HepG2 (cell line): ENCODE results near the gene SUSD2. TPM values are rescaled to one million over a fixed set of nuclear protein-coding genes. Genes with fewer than 3 reads are reported as not detected.

Experiments
- ATAC-seq: fragments of 200-7000 bp; cut with Tn5 transposase; 3 replicates; pipeline ENCODE4 v1.9.1; 2020; ENCODE audit warnings: mild to moderate bottlenecking, moderate library complexity
- BruUV-seq: library from RNA; stranded (reverse); fragments of 400-500 nt; replicated peaks from 2 replicates; lab custom pipeline; 2021; lab: Mats Ljungman, UMichigan
- CTCF ChIA-PET: fragments of 300-600 bp; formaldehyde crosslinking; extraction: SDS; loops from one replicate; lab custom pipeline; 2021; ENCODE audit warnings: low total read pairs, inconsistent platforms, low intra/inter-chr PET ratio; lab: Yijun Ruan, JAX
- POLR2A ChIA-PET: fragments of 350-600 bp; sonication (Branson Sonifier 250); formaldehyde crosslinking; loops from one replicate; lab custom pipeline; 2020; ENCODE audit warnings: antibody characterized with exemption, inconsistent platforms; lab: Yijun Ruan, JAX
- DNase-seq: peaks from one replicate; pipeline ENCODE4 v3.0.0-alpha.2; 2015; ENCODE audit warnings: low spot score
- FAIRE-seq: peaks from 3 replicates; lab custom pipeline; 2011; peaks lifted over from hg19 to GRCh38; lab: Jason Lieb, UNC
- H2AFZ ChIP-seq: one replicate; pipeline ENCODE4 v1.6.1; 2011; ENCODE audit warnings: low read length, inconsistent platforms
- H3K27ac ChIP-seq: fragments of 300-600 bp; 3 replicates; pipeline ENCODE4 v1.8.0; 2011; ENCODE audit warnings: mixed run types, mild to moderate bottlenecking, mixed read lengths, low read length, inconsistent platforms; ENCODE audit not compliant: insufficient read depth; ENCODE audit errors: extremely low read length
- H3K27me3 ChIP-seq, 2 experiments: fragments of 200-600 bp in 1 of 2; 2 replicates in 1 of 2; 3 replicates in 1 of 2; pipeline versions ENCODE4 v1.6.0 to v1.8.0; 2011; ENCODE audit warnings: low read length in 2 of 2, mild to moderate bottlenecking in 2 of 2, moderate library complexity in 2 of 2, inconsistent platforms in 1 of 2; ENCODE audit not compliant: insufficient read depth in 2 of 2, control insufficient read depth in 1 of 2
- H3K36me3 ChIP-seq, 2 experiments: fragments of 200-600 bp in 1 of 2; replicated peaks in 1 of 2; 2 replicates in 1 of 2; 3 replicates in 1 of 2; pipeline versions ENCODE4 v1.5.1 to v1.8.0; 2011; ENCODE audit warnings: low read length in 2 of 2, inconsistent platforms in 1 of 2; ENCODE audit not compliant: insufficient read depth in 2 of 2, control insufficient read depth in 1 of 2
- H3K4me1 ChIP-seq: 2 replicates; pipeline ENCODE4 v1.5.1; 2012; ENCODE audit warnings: low read length, inconsistent platforms; ENCODE audit not compliant: insufficient read depth
- H3K4me2 ChIP-seq: 2 replicates; pipeline ENCODE4 v1.6.0; 2011; ENCODE audit warnings: low read depth, low read length, inconsistent platforms
- H3K4me3 ChIP-seq, 3 experiments: fragments of 200-600 bp in 1 of 3; sonication (generic), shearing (Covaris generic) in 1 of 3; replicated peaks in 1 of 3; 2 replicates each; pipeline ENCODE4 v1.5.1; 2011 to 2016; ENCODE audit warnings: low read length in 3 of 3, inconsistent platforms in 2 of 3, low read depth in 2 of 3, mild to moderate bottlenecking in 2 of 3, control low read depth in 1 of 3, mixed read lengths in 1 of 3; ENCODE audit not compliant: insufficient read depth in 1 of 3
- H3K79me2 ChIP-seq: one replicate; pipeline ENCODE4 v1.6.1; 2011; ENCODE audit warnings: low read length, inconsistent platforms; ENCODE audit not compliant: insufficient read depth
- H3K9ac ChIP-seq: 2 replicates; pipeline ENCODE4 v1.6.0; 2011; ENCODE audit warnings: mild to moderate bottlenecking, low read depth, low read length, inconsistent platforms; ENCODE audit not compliant: insufficient read depth
- H3K9me3 ChIP-seq: 2 replicates; pipeline ENCODE4 v1.5.1; 2012; ENCODE audit warnings: mild to moderate bottlenecking, low read length
- H4K20me1 ChIP-seq: 2 replicates; pipeline ENCODE4 v1.6.0; 2011; ENCODE audit warnings: inconsistent platforms, mild to moderate bottlenecking, low read length, moderate library complexity; ENCODE audit not compliant: insufficient read depth
- CHD4 ChIP-seq: fragments of 200-600 bp; sonication (generic); IDR thresholded peaks from 2 replicates; pipeline ENCODE4 v1.7.0; 2017; ENCODE audit warnings: mild to moderate bottlenecking, low read length, borderline replicate concordance
- ZNF703 ChIP-seq: sonication (generic); formaldehyde crosslinking; IDR thresholded peaks from 2 replicates; pipeline ENCODE4 v1.5.1; 2020; ENCODE audit warnings: missing genetic modification reagents, mild to moderate bottlenecking, moderate library complexity, borderline replicate concordance
- WGBS: methylation state at CpG from one replicate; pipeline ENCODE4 v1.1.6; 2017; ENCODE audit warnings: low lambda C conversion rate; 5-methylcytosine and 5-hydroxymethylcytosine counted together
- in situ Hi-C: cut with HindIII; loops from 2 replicates; pipeline ENCODE4 v1.10.0; 2017; ENCODE audit warnings: low pct_unique_long_range_greater_than_20kb; ENCODE audit not compliant: extremely low pct_ligation_motif_present
- intact Hi-C: fragments of 100-400 bp; cut with micrococcal nuclease; formaldehyde crosslinking; loops from one replicate; pipeline ENCODE4 v1.10.0; 2022; ENCODE audit not compliant: unreplicated experiment
- polyA plus RNA-seq, 8 experiments: library from polyadenylated mRNA; depleted of rRNA in 3 of 8; stranded (reverse) in 7 of 8; unstranded in 1 of 8; fragments of >200 nt; fragmentation: Illumina TruSeq in 4 of 8; extraction: Trizol in 4 of 8; gene quantifications; 2 replicates each; pipeline versions ENCODE4 v1.2.1 to v1.2.3, GENCODE V29; 2011 to 2016; ENCODE audit warnings: low read depth in 4 of 8, missing spikeins in 1 of 8, mixed read lengths in 1 of 8; ENCODE audit not compliant: insufficient read depth in 1 of 8
- total RNA-seq, 5 experiments: library from RNA; depleted of rRNA; stranded (reverse); fragments of >200 nt; fragmentation: Illumina TruSeq; extraction: Trizol; gene quantifications; 2 replicates each; pipeline ENCODE4 v1.2.3, GENCODE V29; 2016; ENCODE audit warnings: low read depth in 1 of 5
- TF ChIP-seq, protein P1 (sequence below): sonication (generic); formaldehyde crosslinking; IDR thresholded peaks from 2 replicates; pipeline ENCODE4 v1.4.0; 2020; ENCODE audit warnings: missing genetic modification reagents

The SUSD2 gene
- total and polyA plus RNA-seq, 2 of the 13 experiments (the other 11 are each of a cell fraction or from before 2014, with no cell fraction given), result 2.1 to 11.0 TPM

DNA sequence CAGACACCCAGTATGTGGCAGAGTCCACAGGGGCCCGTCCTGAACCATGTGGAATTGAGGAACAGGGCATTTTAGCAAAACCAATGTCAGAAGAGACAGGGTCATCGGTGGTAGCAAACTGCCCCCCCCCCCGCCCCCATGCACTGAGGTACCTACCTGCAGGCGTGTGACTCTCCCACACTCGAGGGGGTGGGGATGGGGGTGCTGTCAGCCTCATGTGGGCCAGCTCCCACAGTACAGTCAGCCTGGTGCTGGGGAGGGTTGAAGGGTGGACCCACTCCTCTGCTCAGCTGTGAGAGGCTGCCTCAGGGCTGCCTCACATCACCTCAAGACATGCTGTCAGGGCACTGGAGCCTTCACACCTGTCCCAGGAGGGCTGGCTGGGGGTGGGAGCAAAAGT is 10.7 kb upstream of the SUSD2 start:
- FAIRE-seq (no peak), DNase-seq (no peak)
- in situ Hi-C loops, result no loop called here

More for the DNA sequence above, 10.7 kb upstream of the SUSD2 start:
- H3K36me3 ChIP-seq, result peaks cover 30 to 74% of the 10 kb centered on the region in 2 experiments; a peak in 4 of 5 replicates
- H3K27me3 ChIP-seq, result no peaks in the 10 kb centered on the region
- no peak overlapping the region for H3K9ac ChIP-seq
- no peaks in the 10 kb centered on the region for H3K9me3 ChIP-seq
- TF ChIP-seq ZNF703 (CRISPR knock-in tag) (no peak), CHD4 (no peak)
- TF ChIP-seq, protein P1, sequence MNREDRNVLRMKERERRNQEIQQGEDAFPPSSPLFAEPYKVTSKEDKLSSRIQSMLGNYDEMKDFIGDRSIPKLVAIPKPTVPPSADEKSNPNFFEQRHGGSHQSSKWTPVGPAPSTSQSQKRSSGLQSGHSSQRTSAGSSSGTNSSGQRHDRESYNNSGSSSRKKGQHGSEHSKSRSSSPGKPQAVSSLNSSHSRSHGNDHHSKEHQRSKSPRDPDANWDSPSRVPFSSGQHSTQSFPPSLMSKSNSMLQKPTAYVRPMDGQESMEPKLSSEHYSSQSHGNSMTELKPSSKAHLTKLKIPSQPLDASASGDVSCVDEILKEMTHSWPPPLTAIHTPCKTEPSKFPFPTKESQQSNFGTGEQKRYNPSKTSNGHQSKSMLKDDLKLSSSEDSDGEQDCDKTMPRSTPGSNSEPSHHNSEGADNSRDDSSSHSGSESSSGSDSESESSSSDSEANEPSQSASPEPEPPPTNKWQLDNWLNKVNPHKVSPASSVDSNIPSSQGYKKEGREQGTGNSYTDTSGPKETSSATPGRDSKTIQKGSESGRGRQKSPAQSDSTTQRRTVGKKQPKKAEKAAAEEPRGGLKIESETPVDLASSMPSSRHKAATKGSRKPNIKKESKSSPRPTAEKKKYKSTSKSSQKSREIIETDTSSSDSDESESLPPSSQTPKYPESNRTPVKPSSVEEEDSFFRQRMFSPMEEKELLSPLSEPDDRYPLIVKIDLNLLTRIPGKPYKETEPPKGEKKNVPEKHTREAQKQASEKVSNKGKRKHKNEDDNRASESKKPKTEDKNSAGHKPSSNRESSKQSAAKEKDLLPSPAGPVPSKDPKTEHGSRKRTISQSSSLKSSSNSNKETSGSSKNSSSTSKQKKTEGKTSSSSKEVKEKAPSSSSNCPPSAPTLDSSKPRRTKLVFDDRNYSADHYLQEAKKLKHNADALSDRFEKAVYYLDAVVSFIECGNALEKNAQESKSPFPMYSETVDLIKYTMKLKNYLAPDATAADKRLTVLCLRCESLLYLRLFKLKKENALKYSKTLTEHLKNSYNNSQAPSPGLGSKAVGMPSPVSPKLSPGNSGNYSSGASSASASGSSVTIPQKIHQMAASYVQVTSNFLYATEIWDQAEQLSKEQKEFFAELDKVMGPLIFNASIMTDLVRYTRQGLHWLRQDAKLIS (CRISPR knock-in tag), result no peak
- no peak overlapping the region for H2AFZ ChIP-seq
- no TSS peak for BruUV-seq
- intact Hi-C loops, result no loop called here
- H3K27ac ChIP-seq, result no peak overlapping the region
- CTCF ChIA-PET, result no interaction called here
- ATAC-seq, result no peak
- no peak overlapping the region for H3K4me3 ChIP-seq
- H3K4me2 ChIP-seq, result no peak overlapping the region
- 100% methylated on average over 1 of the region's 5 CpGs for WGBS
- POLR2A ChIA-PET, result no interaction called here
- no peaks in the 10 kb centered on the region for H3K4me1 ChIP-seq
- H3K79me2 ChIP-seq, result no peaks in the 10 kb centered on the region
- H4K20me1 ChIP-seq, result peaks cover 6% of the 10 kb centered on the region; the same call in 1 of the 2 replicates
